ENCODE results near the gene GRIK4. TPM values are rescaled to one million over a fixed set of nuclear protein-coding genes. Genes with fewer than 3 reads are reported as not detected.

The GRIK4 gene
- total RNA-seq, 1 donor from 2014 or later, result not detected

DNA sequence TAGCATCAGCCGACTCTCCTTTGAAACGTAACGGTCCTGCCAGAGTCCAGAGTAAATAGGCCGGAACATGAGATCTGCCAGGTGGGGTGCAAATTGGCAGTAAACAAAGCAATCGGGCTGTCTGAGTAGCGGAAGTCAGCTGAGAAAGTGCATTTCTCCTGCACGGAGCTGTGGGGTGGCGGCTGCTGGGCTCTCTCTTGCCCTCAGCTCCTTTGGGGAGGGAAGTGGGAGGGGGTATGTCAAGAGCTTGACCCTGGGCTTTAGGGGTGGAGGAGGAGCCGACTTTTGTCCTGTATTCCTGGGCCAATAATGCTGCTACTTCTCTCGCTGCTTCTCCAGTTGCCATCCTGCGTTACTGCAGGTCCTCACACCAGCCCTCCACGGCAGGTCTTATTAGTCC, 11.6 kb downstream of the GRIK4 start:
- DNase-seq (ENCODE audit: low spot score in 2 of 2), result no peak
- H3K27me3 ChIP-seq, result no peaks in the 10 kb centered on the region
- H3K27ac ChIP-seq, result no peak overlapping the region
- no peaks in the 10 kb centered on the region for H3K9me3 ChIP-seq
- TF ChIP-seq, protein P1, sequence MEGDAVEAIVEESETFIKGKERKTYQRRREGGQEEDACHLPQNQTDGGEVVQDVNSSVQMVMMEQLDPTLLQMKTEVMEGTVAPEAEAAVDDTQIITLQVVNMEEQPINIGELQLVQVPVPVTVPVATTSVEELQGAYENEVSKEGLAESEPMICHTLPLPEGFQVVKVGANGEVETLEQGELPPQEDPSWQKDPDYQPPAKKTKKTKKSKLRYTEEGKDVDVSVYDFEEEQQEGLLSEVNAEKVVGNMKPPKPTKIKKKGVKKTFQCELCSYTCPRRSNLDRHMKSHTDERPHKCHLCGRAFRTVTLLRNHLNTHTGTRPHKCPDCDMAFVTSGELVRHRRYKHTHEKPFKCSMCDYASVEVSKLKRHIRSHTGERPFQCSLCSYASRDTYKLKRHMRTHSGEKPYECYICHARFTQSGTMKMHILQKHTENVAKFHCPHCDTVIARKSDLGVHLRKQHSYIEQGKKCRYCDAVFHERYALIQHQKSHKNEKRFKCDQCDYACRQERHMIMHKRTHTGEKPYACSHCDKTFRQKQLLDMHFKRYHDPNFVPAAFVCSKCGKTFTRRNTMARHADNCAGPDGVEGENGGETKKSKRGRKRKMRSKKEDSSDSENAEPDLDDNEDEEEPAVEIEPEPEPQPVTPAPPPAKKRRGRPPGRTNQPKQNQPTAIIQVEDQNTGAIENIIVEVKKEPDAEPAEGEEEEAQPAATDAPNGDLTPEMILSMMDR (IDR thresholded peaks at IDR 0.05), result no peak
- no peaks in the 10 kb centered on the region for H3K4me1 ChIP-seq
- intact Hi-C loops (cut with DNase I), result no loop called here
- no peaks in the 10 kb centered on the region for H3K36me3 ChIP-seq
- no peak overlapping the region for H3K4me3 ChIP-seq

DNA sequence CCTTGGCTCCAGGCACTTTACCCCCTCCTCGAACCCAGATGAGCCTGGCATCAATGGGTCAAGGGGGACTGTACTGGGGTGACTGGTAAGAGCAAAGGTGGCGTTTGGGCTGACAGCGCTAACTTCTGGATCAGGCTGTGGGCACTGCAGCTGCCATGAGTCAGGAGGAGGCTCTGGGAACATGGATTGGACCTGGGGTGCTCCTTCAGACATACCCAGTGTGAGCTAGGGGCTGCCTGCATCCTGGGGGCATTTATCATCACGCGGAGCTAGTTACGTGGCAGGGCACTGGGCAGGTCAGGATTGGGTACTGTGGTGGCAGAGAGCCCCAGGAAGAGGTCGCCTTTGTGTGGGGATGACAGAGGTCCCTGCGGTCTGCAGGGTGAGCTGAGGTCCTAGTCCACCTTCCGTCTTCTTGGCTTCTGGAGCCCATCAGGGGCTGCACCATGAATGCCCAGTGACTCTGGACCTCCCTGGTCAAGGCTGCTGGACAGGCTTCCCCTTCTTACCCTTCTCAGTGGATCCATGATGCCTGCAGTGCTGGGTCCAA, 13.1 kb downstream of the GRIK4 start:
- Histone ChIP-seq H3K4me1 (no peaks in the 10 kb centered on the region), H3K27me3 (no peaks in the 10 kb centered on the region), H3K9me3 (no peaks in the 10 kb centered on the region), H3K36me3 (no peaks in the 10 kb centered on the region), H3K4me3 (no peak overlapping the region), H3K27ac (no peak overlapping the region)
- no peak for DNase-seq (ENCODE audit: low spot score in 2 of 2)
- intact Hi-C loops (cut with DNase I), result no loop called here
- TF ChIP-seq, protein P1 (IDR thresholded peaks at IDR 0.05), result no peak

DNA sequence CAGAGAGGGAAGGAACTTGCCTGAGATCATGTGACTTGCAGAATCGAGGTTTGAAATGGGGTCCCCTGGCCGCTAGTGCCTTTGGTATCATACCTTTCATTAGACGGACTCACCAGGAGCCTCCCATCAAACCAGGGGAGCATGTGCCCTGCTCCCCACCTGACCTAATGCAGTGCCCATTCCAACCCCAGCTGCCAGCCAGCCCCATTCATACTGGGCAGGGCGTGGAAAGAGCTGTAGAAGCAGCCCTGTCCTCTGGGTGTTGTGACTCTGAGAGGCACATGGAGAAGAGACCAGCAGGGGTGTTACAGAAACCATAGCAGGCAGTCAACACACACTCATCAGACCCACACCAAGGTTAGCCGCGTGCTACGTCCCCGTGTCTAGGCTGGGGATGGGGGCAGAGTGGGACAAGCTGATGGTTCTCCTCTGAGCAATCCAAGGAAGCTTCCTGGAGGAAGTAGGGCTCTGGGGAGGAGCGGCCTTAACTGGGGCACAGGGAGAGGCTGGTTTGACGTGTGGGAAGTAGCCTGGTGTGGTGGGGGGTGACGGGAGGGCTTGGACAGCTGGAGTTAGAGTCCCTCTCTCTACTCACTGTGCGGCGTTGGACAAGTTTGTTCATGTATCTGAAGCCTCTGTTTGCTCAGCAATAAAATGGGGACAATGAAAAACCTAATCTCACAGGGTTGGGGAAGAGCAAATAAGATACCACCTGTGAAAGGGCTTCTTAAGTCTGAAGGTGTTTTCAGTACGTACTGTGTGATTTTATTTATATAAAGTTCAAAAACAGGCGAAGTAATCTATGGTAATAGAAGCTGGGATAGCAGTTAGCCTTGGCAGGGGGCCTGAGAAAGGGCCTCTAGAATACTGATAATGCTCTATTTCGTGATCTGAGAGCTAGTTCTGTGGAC, 14.0 kb downstream of the GRIK4 start:
- intact Hi-C loops (cut with DNase I), result no loop called here
- Histone ChIP-seq H3K9me3 (no peaks in the 10 kb centered on the region), H3K36me3 (no peaks in the 10 kb centered on the region), H3K27ac (no peak overlapping the region), H3K27me3 (no peaks in the 10 kb centered on the region), H3K4me1 (no peaks in the 10 kb centered on the region), H3K4me3 (no peak overlapping the region)
- no peak for DNase-seq (ENCODE audit: low spot score in 2 of 2)
- TF ChIP-seq, protein P1 (IDR thresholded peaks at IDR 0.05), result no peak

DNA sequence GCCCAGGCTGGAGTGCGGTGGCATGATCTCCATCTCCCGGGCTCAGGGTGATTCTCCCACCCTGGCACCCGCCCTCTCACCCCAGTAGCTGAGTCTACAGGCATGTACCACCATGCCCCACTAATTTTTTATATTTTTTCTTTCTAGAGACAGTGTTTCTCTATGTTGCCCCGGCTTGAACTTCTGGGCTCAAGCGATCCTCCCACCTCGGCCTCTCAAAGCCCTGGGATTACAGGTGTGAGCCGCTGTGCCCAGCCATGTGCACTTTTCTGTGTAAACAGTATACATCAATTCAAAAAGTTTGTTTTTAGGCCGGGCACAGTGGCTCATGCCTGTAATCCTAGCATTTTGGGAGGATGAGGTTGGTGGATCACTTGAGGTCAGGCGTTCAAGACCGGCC, 14.7 kb downstream of the GRIK4 start:
- TF ChIP-seq, protein P1 (IDR thresholded peaks at IDR 0.05), result no peak
- Histone ChIP-seq H3K27me3 (no peaks in the 10 kb centered on the region), H3K36me3 (no peaks in the 10 kb centered on the region), H3K4me1 (no peaks in the 10 kb centered on the region), H3K27ac (no peak overlapping the region), H3K9me3 (no peaks in the 10 kb centered on the region), H3K4me3 (no peak overlapping the region)
- intact Hi-C loops (cut with DNase I), result no loop called here
- DNase-seq (ENCODE audit: low spot score in 2 of 2), result no peak

DNA sequence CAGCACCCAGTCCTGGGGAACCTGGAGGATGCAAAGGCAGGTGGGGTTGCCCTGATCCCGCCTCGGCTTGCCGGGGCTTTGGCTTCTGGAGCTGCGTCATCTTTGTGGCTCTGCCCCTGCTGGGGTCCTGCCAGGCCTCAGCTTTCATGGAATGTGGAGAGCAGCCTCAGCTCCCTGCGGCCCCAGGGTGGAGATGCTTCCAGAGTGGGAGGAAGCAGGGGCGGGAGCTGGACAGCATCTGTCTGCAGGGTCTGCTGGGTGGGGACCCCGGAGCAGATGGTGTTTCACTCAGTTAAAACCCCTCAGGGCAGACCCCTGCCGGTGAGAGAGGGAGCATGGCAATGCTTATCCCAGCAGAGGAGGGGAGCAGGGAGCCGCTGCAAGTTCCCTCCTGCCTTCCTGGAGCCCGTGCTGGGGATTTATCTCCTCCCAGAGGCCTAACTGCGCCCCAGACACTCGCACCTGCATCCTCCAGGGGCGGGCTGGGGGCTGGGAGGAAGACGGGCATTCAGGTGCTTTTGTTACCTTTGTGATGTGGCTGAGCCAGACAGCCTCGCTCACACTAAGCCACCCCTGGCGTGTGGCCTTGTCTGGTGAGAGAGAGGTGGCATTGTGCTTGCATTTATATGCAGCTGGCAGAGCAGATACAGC, 15.7 kb downstream of the GRIK4 start:
- no peak overlapping the region for H3K27ac ChIP-seq
- no peak overlapping the region for H3K4me3 ChIP-seq
- TF ChIP-seq, protein P1 (IDR thresholded peaks at IDR 0.05), result no peak
- H3K9me3 ChIP-seq, result no peaks in the 10 kb centered on the region
- no peak for DNase-seq (ENCODE audit: low spot score in 2 of 2)
- H3K4me1 ChIP-seq, result no peaks in the 10 kb centered on the region
- no peaks in the 10 kb centered on the region for H3K36me3 ChIP-seq
- intact Hi-C loops (cut with DNase I), result no loop called here
- H3K27me3 ChIP-seq, result no peaks in the 10 kb centered on the region
